DMS 273 (cell line): Measurements from ENCODE around the gene NCKAP5.
"Not testable (repeated sequence)": the region's sequence is repeated elsewhere in the genome, so short reads cannot be mapped to it uniquely, and the experiment has no call there.

Experiments used
- DNase-seq: peaks from one replicate; lab custom pipeline; 2025; ENCODE audit not compliant: unreplicated experiment; lab: John Stamatoyannopoulos, UW

NCKAP5 gene

DNA sequence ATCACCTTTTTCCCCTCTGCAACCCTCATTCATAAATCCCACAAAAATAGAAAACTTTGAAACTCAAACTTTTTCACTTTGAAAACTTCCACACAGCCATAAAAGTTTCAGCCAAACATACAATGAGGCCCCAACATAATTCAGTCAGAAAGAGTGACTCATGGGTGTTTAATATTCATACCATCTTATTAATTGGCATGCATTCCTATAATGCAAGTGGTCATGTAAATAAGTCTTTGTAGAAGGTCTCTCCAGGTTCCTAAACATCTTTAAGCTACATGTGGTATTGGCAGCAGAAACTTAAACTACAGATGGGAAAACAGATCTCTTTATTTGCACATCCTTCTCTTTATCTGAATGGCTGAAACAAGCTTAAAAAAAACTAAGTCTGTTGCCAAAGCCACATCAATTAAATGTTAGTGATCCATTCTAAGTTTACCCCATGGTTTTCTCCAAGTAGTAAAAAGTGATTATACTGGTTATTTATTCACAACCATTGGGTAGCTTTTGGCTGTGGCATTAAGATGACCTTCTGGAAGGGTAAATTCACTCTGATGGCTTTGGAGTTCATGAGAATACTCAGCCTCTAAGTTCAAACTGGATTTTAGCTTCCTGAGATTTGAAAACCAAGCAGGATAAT, 828.1 kb downstream of the NCKAP5 start:
- peak; percentile 33 for DNase-seq

DNA sequence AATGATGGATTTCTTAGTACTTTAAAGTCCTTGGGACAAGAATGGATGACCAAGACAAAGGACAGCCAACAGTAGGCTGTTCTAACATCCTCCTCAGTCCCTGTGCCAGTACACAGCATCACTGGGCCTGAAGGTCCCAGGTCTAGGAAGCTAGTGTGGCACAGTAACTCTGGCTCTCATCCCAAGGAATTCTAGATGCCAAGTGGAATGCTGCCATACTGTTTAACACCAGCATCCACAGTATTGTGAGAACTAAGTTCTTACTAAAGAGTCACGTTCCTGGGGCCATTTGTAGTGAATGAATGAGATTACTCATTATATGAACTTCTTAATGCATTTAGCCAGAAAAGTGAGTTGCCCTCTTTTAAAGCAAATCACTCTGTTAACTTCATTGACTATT, 830.0 kb downstream of the NCKAP5 start:
- DNase-seq = no peak

DNA sequence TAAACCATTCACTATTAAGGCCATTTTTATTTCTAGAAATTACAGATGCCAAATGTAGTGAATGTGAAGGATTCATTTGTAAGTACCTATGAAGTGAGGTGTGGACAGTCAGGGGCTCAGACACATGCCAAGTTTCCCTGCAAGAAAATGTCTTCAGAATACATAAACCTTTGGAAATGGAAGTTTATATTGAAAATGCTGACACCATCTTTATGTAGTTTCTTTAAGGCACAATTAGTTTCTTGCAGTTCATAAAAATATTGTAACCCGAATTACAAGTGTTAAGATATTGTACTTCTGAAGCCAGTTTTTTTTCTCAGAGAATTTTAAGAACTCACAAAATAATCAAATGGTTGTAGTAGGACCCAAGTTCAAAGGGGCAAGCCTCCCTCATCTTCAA, 832.2 kb downstream of the NCKAP5 start:
- no peak for DNase-seq

DNA sequence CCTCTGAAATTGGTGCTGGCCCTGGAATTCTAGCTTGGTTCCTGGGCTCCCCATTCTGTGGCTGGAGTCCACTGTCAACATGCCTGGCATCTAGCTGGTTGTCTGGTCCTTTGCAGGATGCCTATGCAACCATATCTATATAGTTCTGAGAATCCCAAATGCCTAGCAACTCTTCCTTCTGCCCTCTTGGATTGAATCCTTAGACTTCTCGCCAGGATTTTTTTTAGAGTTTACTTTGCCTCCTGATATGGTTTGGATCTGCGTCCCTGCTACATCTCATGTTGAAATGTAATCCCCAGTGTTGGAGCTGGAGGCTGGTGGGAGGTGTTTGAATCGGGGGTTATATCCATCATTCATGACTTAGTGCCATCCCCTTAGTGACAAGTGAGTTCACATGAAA, 833.3 kb downstream of the NCKAP5 start:
- DNase-seq = no peak

DNA sequence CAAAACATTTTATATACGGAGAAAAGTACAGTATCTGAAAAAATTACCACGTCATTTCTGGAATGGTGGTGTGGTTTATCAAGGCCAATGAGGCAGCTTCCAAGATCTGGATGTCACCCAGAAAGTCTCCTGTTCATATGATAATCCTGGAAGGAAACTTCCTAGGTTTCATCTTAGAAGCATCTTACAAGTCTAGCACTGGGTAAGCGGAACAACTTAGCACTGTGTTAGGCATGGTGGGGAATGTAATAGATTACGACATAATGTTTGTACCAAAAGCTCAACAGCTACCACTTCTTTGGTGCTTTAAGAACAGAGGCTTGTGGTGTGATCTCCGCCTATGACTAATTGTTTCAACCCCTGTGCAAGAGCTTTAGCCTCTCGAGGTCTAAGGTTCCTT, 835.2 kb downstream of the NCKAP5 start:
- no peak for DNase-seq

DNA sequence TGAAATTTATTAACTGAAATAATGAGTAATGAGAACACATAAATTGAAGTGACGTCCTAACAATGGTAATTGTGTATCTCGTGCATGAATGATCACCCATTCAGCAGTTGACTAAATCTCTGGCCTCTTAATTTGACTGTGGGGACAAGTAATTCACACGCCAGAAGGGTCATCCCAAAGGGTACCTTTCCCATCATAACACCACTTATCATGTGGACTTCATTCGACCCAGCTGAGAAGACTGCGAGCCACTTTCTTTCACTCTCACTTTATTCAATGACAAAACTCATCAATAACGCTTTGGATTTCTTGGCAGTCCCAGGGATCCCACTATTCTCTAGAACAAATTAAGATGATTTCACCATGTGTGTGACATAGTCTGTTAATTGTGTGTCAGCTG, 835.6 kb downstream of the NCKAP5 start:
- no peak for DNase-seq

DNA sequence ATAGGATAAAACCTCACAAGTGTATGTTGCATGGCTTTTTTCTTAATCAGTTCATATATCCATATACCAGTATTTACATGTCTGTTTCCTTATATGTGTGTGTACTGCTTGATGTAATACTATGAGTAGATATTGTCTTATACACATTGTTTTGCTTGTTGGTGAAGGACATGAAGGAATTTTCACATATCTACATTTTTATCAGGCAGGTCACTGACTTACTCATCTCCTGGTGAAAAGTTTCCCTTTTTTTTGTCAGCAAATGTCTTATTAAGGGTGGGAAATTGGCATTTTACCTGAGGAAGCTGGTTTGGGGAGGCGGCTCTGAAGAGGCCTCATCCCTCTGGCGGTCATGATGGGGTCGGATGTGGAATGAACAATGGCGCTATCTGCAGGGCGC, 836.8 kb downstream of the NCKAP5 start:
- no peak for DNase-seq

DNA sequence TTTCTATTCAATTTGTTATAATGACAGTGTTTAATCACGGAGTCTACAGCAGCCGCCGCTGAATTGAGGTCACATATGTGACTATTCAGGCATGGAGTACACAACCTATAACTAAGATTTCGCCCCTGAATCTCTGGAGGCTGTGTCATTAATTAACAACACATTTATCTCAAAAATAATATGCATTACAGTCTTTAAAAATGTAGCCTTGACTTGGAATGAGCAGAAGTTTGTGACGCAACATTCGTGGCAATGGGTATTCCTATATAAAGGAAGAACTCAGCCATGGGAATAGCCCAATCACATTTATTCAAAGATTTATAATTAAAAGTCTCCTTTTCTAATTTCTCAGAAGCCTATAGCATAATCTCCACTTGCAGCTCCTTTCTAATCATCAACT, 837.7 kb downstream of the NCKAP5 start:
- DNase-seq = no peak

DNA sequence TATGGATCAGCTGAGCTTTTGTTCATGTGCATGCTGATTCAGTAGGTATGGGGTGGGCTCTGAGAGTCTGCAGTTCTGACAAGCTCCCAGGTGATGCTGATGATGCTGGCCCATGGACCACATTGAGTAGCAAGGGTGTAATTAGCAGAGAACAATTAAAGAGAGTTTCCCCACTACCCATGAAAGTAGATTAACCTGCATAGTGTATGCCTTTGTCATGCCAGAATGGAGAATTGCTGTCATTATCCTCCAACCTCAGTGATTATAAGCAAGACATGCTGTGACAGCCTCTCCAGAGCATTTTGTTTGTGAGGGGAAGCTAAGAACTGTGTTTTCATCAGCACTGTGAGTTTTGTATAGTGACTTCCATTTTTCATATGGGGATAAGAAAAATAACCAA, 838.7 kb downstream of the NCKAP5 start:
- no peak for DNase-seq

DNA sequence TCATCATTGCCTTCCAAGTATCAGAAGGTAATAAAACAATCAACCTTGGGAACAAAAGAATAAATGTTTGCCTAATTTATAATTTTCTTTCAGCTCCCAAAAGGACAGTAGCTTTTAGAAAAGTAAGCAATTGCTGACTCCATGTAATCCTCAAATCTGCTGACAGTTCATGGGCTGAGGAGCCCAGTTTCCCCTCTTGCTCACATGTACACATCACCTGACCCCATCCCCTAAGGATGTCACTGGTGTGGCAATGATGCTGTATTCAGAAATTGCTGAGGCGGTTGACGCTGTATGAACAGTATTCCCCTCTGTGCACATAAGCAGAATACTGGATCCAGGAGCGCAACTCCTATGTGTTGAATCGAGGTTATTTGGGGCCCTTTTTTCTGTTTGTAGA, 842.1 kb downstream of the NCKAP5 start:
- no peak for DNase-seq

DNA sequence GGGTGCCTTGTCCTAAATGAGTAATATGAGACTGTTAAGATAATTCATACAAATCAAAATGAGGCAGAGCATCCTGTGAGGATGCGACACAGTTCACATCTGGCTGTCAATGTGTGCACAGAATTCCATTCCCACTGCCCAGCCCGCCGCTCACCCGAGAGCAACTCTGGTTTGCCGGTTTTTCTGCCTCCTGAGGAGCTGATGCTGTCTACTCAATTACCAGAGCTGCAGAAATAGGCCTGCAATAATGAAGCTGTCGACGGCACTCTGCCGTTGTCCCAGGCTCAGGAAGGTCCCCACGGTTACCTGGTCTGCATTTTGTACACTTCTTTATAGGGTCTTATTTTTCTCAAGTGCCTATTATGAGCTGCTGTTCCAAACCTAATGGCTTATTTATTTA, 842.5 kb downstream of the NCKAP5 start:
- no peak for DNase-seq

DNA sequence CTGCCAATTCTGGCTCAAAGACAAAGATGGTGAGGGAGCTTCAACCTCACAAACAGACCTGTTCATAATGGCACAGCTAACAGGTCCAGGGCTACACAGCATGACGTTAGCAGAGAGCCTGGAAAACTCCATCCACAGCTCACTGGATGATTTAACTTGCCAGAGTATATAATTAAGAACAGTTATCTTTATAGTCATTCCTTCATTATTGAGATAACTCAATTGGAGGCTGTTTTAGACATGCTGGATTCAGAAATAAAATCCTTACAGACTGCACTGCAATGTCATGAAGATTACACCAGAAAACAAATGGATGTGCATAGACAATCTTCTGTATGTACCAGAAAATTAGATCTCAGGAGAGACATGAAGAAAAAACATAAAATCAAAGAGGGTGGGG, 843.1 kb downstream of the NCKAP5 start:
- DNase-seq = no peak

DNA sequence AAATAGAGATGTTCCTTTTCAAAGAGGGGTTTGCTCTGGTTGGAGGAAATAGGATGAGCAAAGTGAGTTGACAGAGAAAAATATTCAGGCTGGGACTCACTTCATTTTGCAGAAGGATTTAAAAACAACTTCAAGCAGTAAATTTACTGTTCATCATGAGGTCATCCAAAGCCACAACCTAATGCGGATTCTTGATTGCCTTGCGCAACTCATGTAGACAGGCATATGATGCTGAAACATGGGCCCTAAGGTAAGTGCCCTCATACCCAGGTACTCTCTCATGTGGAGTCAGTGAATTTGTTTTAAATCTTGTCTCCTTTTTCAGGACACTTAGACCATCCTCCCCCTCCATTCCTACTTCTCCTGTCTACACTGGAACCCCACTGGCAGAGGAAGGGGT, 846.3 kb downstream of the NCKAP5 start:
- DNase-seq = no peak

DNA sequence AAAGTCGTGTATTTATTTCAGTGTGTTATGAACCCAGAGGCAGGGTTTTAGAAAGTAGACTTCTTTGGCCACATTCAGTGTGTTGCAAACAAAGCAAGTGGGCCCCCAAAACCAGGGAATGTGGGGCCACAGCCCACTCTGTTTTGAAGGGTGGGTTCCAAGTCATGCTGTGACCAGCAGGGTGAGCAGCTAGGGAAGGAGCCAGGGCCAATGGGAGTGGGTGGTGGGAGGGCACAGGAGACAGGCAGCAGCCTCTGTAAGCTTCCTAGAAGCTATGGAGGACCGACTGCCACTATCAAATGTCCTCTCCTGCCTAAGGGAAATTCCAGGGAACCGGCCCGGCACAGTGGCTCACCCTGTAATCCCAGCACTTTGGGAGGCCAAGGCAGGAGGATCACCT, 847.9 kb downstream of the NCKAP5 start:
- DNase-seq = no peak

DNA sequence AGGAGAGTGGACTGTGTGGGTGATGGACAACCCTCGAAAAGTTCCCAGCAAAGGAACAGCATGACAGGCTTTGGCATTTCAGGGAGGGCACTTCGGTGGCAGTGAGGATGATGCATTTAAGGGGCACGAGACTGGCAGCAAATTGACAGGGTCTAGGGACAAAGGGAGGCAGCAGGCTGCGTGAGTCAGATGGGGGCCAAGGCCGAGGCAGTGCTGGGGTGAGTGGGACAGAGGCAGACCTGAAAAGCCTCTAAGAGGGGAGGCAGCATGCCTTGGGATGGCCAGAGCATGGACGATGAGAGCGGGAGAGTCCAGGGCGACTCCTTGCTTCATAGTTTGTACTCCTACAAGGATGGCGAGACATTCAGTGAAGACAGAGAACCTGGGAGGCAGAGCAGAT, 848.8 kb downstream of the NCKAP5 start:
- no peak for DNase-seq

DNA sequence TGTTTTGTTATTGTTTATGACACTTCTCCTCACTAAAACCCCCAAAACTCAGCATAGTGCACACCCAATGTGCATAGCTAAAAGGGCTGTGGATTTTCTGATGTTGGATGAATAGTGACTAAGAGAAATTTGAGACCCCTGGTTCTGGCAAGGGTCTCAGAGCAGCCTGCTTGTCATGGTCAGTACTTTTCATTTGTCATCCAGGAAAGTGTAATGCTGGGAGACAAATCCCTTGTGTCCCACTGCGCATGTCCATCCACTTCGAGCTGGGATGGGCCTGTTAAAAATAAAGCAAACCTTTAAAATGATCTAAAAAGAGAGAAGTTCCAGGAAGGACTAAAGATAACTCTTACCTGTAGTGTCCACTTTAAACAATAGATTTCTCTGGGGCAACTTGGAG, 851.3 kb downstream of the NCKAP5 start:
- DNase-seq = no peak

DNA sequence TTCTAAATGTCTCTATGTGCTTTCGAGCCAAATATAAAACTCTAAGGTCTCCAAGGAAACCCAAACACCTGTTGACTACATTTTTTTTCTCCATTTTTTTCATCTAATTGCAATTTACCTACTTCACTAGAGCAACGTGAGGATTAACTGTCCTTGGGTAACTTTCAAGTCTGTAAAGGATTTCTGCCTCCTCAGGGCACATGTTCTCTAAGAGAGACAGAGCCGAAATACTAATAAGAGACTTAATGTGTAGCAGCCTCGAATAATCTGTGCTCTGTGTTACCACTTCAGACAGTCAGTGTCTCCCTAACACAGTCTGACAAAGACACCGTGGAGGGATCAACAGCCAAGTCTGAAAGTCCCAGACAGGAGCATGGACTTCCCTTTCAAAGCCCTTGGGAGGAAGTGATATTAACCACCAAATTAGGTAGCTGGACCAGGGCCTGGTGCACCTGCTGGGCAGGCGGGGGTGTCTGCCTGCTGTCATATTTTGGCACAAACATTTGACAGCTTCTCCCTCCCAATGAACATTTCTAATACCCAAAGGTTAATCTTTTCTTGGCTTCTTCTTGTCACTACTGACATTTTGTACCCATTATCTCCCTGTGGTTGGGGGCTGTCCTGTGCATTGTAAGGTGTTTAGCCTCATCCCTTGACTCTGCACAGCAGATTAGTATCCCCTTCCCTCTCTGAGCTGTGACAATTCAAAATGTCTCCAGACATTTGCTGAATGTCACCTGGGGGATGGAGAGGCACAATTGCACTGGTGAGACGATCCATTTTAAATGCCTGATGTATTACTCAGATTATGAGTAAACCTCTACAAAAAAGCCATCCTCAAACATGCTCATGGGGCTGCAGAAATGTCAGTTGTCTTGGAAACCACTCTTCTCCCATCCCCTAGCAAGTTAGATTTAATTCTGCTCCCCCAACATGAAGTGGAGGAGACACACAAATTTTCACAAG, 852.6 kb downstream of the NCKAP5 start:
- DNase-seq = peak; percentile 51

DNA sequence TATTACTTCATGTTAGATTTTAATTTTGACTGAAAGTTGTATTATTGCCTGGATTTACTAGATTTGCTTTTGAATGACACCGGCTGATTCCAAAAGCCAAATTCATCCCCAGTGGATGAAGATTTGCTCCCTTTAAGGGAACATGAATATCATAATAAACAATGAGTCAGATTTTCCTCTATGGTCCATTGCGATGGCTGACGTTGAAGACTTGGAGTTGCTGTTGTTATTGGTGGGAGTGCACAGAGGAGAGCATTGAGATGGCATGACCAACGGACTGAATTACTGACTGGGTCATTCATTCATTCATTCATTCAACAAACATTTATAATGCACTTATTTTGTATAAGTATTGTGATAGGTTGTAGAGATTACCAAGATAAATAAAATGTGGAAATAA, 864.9 kb downstream of the NCKAP5 start:
- DNase-seq = no peak

DNA sequence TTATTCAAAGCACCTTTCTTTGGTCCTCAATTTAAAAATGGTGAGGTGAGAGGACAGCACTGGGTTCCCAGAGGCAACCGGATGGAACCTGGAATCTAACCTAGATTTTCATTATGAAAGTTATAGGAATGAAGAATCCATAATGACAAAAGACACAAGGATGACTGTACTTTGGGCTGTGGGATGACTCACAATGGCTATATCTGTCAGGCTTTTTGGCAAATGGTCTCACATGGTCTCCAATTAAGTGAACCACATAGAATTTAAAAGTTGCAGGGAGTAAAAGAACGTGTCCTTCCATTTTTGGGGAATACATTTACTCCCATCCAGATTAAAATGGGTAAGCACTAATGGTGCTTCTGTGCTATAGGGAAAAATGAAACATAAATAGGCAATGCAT, 866.5 kb downstream of the NCKAP5 start:
- DNase-seq = no peak

DNA sequence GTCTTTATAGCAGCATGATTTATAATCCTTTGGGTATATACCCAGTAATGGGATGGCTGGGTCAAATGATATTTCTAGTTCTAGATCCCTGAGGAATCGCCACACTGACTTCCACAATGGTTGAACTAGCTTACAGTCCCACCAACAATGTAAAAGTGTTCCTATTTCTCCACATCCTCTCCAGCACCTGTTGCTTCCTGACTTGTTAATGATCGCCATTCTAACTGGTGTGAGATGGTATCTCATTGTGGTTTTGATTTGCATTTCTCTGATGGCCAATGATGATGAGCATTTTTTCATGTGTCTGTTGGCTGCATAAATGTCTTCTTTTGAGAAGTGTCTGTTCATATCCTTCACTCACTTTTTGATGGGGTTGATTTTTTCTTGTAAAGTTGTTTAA, 868.5 kb downstream of the NCKAP5 start:
- DNase-seq = not testable (repeated sequence)

DNA sequence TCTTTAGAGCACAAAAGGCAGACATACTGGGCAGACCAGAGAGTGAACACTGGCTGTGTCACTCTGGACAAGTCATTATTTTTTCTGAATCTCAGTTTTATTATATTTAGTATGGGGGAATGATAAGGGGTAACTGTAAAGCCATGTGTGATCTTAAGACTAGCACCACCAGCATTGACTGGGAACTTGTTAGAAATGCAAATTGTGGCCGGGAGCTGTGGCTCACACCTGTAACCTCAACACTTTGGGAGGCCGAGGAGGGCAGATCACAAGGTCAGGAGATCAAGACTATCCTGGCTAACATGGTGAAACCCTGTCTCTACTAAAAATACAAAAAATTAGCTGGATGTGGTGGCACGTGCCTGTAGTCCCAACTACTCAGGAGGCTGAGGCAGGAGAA, 869.9 kb downstream of the NCKAP5 start:
- not testable (repeated sequence) for DNase-seq

DNA sequence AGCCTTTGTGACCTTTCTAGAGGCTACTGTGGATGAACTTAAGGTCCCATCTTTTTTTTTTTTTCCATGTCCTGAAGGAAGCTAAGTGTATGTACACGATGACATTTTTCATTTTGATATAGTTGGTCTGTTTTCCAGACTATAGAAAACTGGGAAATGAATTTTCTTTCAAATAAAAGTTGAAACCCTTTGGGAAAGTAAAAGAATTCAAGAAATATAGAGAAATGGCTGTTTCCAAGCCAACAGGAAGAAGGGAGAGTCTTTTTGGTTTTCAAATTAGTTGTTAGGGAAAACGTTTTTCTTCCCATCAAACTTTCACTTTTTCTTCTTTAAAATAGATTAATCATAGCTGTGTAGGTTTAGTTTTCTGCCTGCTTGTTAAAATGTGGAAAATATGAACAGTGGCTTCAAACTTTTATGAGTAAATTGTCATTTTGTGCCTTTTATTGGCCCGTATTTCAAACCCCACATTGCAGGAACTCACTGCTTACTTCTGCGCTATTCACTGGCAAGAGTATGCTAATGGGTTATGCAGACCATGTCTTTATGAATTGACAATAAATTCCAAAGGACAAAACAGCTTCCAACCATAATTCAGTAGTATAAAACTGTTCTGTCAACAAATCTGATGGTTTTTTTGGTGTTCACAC, 870.6 kb downstream of the NCKAP5 start:
- no peak for DNase-seq
